IMR-90 (cell line): ENCODE results near the gene TSPAN17. TPM values are rescaled to one million over a fixed set of nuclear protein-coding genes. Genes with fewer than 3 reads are reported as not detected.
A peak's percentile ranks its signal among the peaks of the same experiment; 100 is the strongest.
"Not testable (repeated sequence)": the region's sequence is repeated elsewhere in the genome, so short reads cannot be mapped to it uniquely, and the experiment has no call there.

Experiments used
- ATAC-seq: fragments of 200-7000 bp; cut with Tn5 transposase; 2 replicates; pipeline ENCODE4 v1.9.1; 2020; ENCODE audit warnings: low read depth, mild to moderate bottlenecking, moderate library complexity
- BruUV-seq: library from RNA; stranded (reverse); fragments of 400-500 nt; replicated peaks from 2 replicates; lab custom pipeline; 2021; lab: Mats Ljungman, UMichigan
- CTCF ChIA-PET: fragments of 300-600 bp; formaldehyde crosslinking; extraction: SDS; loops from one replicate; lab custom pipeline; 2021; ENCODE audit warnings: antibody characterized with exemption; lab: Yijun Ruan, JAX
- POLR2A ChIA-PET: fragments of 300-600 bp; sonication (Branson Sonifier 250); formaldehyde crosslinking; loops from one replicate; lab custom pipeline; 2022; ENCODE audit warnings: antibody characterized with exemption; ENCODE audit not compliant: unreplicated experiment; lab: Charles Lee
- DNase-seq: peaks from one replicate; pipeline ENCODE4 v3.0.0; 2013
- H2AFZ ChIP-seq: replicated peaks from 2 replicates; pipeline ENCODE3; 2013; ENCODE audit warnings: low read length, mild to moderate bottlenecking; ENCODE audit not compliant: poor library complexity
- H2AK5ac ChIP-seq: 2 replicates; pipeline ENCODE4 v1.6.1; 2013; ENCODE audit warnings: low read depth, low read length, inconsistent platforms
- H2AK9ac ChIP-seq: replicated peaks from 2 replicates; pipeline ENCODE3; 2013; ENCODE audit warnings: mild to moderate bottlenecking, low read depth, low read length, moderate library complexity; ENCODE audit not compliant: poor library complexity
- H2BK120ac ChIP-seq: 2 replicates; pipeline ENCODE4 v1.6.1; 2013; ENCODE audit warnings: low read depth, low read length, inconsistent platforms
- H2BK15ac ChIP-seq: 3 replicates; pipeline ENCODE4 v1.6.1; 2013; ENCODE audit warnings: low read depth, low read length, inconsistent platforms
- H2BK20ac ChIP-seq: 2 replicates; pipeline ENCODE4 v1.6.1; 2013; ENCODE audit warnings: low read depth, mild to moderate bottlenecking, inconsistent platforms, low read length, moderate library complexity
- H2BK5ac ChIP-seq: 2 replicates; pipeline ENCODE4 v1.6.1; 2013; ENCODE audit warnings: mild to moderate bottlenecking, low read depth, low read length, inconsistent platforms; ENCODE audit not compliant: poor library complexity, severe bottlenecking
- H3K14ac ChIP-seq: replicated peaks from 2 replicates; pipeline ENCODE4 v1.6.1; 2013; ENCODE audit warnings: low read depth, low read length, inconsistent platforms
- H3K18ac ChIP-seq: 2 replicates; pipeline ENCODE4 v1.6.1; 2013; ENCODE audit warnings: low read depth, low read length, control low read depth
- H3K23ac ChIP-seq: 2 replicates; pipeline ENCODE4 v1.6.1; 2013; ENCODE audit warnings: low read depth, low read length, inconsistent platforms
- H3K27ac ChIP-seq: 2 replicates; pipeline ENCODE4 v1.5.1; 2013; ENCODE audit warnings: mild to moderate bottlenecking, control low read depth, low read length; ENCODE audit not compliant: insufficient read depth
- H3K27me3 ChIP-seq: 2 replicates; pipeline ENCODE4 v1.6.1; 2013; ENCODE audit warnings: low read length; ENCODE audit not compliant: control insufficient read depth, insufficient read depth
- H3K36me3 ChIP-seq: 2 replicates; pipeline ENCODE4 v1.6.1; 2013; ENCODE audit warnings: low read length, mixed read lengths; ENCODE audit not compliant: control insufficient read depth, insufficient read depth
- H3K4ac ChIP-seq: 2 replicates; pipeline ENCODE4 v1.6.1; 2013; ENCODE audit warnings: low read depth, low read length, inconsistent platforms
- H3K4me1 ChIP-seq: 2 replicates; pipeline ENCODE4 v1.6.1; 2013; ENCODE audit warnings: low read length, mixed read lengths; ENCODE audit not compliant: control insufficient read depth, insufficient read depth
- H3K4me2 ChIP-seq: 2 replicates; pipeline ENCODE4 v1.6.1; 2013; ENCODE audit warnings: low read depth, mild to moderate bottlenecking, control low read depth, low read length, moderate library complexity
- H3K4me3 ChIP-seq: 2 replicates; pipeline ENCODE4 v1.5.1; 2013; ENCODE audit warnings: low read depth, mild to moderate bottlenecking, control low read depth, low read length, moderate library complexity; ENCODE audit not compliant: insufficient read depth
- H3K56ac ChIP-seq: 2 replicates; pipeline ENCODE4 v1.6.1; 2013; ENCODE audit warnings: low read length, inconsistent platforms; ENCODE audit not compliant: insufficient read depth; ENCODE audit errors: extremely low read depth
- H3K79me1 ChIP-seq, 2 experiments: 2 replicates each; pipeline ENCODE4 v1.6.1; 2013; ENCODE audit warnings: low read length in 2 of 2, inconsistent platforms in 1 of 2, low read depth in 1 of 2
- H3K9ac ChIP-seq: 2 replicates; pipeline ENCODE4 v1.6.1; 2013; ENCODE audit warnings: low read depth, low read length, control low read depth
- H3K9me1 ChIP-seq: 2 replicates; pipeline ENCODE4 v1.6.1; 2013; ENCODE audit warnings: low read length, inconsistent platforms; ENCODE audit not compliant: insufficient read depth
- H3K9me3 ChIP-seq: 2 replicates; pipeline ENCODE4 v1.6.1; 2013; ENCODE audit warnings: low read length; ENCODE audit not compliant: control insufficient read depth, insufficient read depth
- H4K20me1 ChIP-seq: 2 replicates; pipeline ENCODE4 v1.6.1; 2013; ENCODE audit warnings: low read length, inconsistent platforms; ENCODE audit not compliant: insufficient read depth
- H4K5ac ChIP-seq: 2 replicates; pipeline ENCODE4 v1.6.1; 2013; ENCODE audit warnings: mild to moderate bottlenecking, low read depth, low read length, control low read depth
- H4K8ac ChIP-seq, 2 experiments: 2 replicates each; pipeline ENCODE4 v1.6.1; 2013; ENCODE audit warnings: low read depth in 2 of 2, low read length in 2 of 2, control low read depth in 1 of 2, inconsistent platforms in 1 of 2
- H4K91ac ChIP-seq: 2 replicates; pipeline ENCODE4 v1.6.1; 2013; ENCODE audit warnings: low read depth, low read length, inconsistent platforms; ENCODE audit not compliant: insufficient read depth
- WGBS, 2 experiments: methylation state at CpG; one replicate each; pipeline versions ENCODE4 v1.1.5 to v1.1.7; 2013; ENCODE audit warnings: missing lambda C conversion rate in 2 of 2; ENCODE audit not compliant: insufficient read length in 1 of 2; ENCODE audit errors: extremely low coverage in 2 of 2; 5-methylcytosine and 5-hydroxymethylcytosine counted together
- dilution Hi-C: fragments of 300-500 bp; cut with HindIII; formaldehyde crosslinking; loops from one replicate; pipeline ENCODE4 v1.14.3; 2018; ENCODE audit warnings: low sequenced_read_pairs; ENCODE audit not compliant: unreplicated experiment
- in situ Hi-C: fragments of 300-500 bp; cut with MboI; formaldehyde crosslinking; loops from 3 replicates; pipeline ENCODE4 v1.14.3; 2019; ENCODE audit warnings: low sequenced_read_pairs, inconsistent platforms, mixed read lengths
- intact Hi-C: fragments of 100-400 bp; cut with micrococcal nuclease; formaldehyde crosslinking; loops from 2 replicates; pipeline ENCODE4 v1.10.0; 2022
- polyA plus RNA-seq, 3 experiments: library from polyadenylated mRNA; depleted of rRNA; stranded (reverse); fragments of >200 nt; gene quantifications; 2 replicates each; pipeline ENCODE4 v1.2.3, GENCODE V29; 2012; ENCODE audit warnings: low replicate concordance in 1 of 3
- total RNA-seq: library from RNA; depleted of rRNA; stranded (reverse); fragments of >200 nt; gene quantifications from 2 replicates; pipeline ENCODE4 v1.2.3, GENCODE V29; 2012

The TSPAN17 gene
- total and polyA plus RNA-seq, 2 of the 4 experiments (the other 2 are of a cell fraction) = 34.2 to 41.6 TPM

DNA sequence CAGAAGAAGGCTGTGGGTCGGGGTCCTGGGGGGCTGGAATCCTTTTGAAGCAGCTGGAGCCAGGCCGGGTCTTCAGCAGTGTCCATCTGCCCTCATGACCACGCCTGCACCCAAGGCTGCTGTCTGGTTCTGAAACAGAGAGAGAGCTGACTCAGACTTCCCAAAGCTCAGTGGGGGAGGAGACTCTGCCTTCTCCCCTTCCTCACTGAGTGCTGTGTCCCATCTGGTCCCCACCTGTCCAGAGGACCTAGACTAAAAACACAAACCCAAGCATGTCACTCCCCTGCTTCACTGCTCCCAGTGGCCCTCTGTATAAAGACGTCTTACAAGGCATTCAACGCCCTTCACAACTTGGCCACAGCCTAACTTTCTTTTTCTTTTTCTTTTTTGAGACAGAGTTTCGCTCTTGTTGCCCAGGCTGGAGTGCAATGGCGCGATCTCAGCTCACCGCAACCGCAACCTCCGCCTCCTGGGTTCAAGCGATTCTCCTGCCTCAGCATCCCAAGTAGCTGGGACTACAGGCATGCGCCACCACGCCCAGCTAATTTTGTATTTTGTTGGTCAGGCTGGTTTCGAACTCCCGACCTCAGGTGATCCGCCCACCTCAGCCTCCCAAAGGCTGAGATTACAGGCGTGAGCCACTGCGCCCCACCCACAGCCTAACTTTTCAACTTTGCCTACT lies 47.4 kb upstream of the TSPAN17 start:
- H3K4ac ChIP-seq, in situ Hi-C loops, H4K91ac ChIP-seq, H3K18ac ChIP-seq, H3K27ac ChIP-seq, H3K9me3 ChIP-seq, H4K5ac ChIP-seq, H3K56ac ChIP-seq, H2AFZ ChIP-seq, dilution Hi-C loops, H2BK120ac ChIP-seq, H3K36me3 ChIP-seq, CTCF ChIA-PET, H3K79me1 ChIP-seq, H2BK15ac ChIP-seq, H4K20me1 ChIP-seq, H2BK5ac ChIP-seq, H3K27me3 ChIP-seq, BruUV-seq, H3K9ac ChIP-seq, H3K9me1 ChIP-seq, H3K4me2 ChIP-seq, H2AK5ac ChIP-seq, H3K23ac ChIP-seq, H3K4me1 ChIP-seq, H3K14ac ChIP-seq, H3K4me3 ChIP-seq, H2AK9ac ChIP-seq, H2BK20ac ChIP-seq, H4K8ac ChIP-seq, intact Hi-C loops, POLR2A ChIA-PET: not testable (repeated sequence)
- WGBS, 2 experiments = 94% methylated on average over 13 of the region's 19 CpGs; no CpG with 5 or more reads in 1 of the 2 experiments
- DNase-seq (peak; percentile 27), ATAC-seq (peak; percentile 78)
